NCI-H526 (cell line): ENCODE measurements around the gene OTC.

Source experiments
- DNase-seq, 2 experiments: peaks; one replicate each; lab custom pipeline; 2025; lab: John Stamatoyannopoulos, UW

Gene OTC

GRCh38 chrX:38357747-38358673 is 5.6 kb downstream of the OTC start:
- peak in 1 of 2 experiments; percentile 3 for DNase-seq

DNA sequence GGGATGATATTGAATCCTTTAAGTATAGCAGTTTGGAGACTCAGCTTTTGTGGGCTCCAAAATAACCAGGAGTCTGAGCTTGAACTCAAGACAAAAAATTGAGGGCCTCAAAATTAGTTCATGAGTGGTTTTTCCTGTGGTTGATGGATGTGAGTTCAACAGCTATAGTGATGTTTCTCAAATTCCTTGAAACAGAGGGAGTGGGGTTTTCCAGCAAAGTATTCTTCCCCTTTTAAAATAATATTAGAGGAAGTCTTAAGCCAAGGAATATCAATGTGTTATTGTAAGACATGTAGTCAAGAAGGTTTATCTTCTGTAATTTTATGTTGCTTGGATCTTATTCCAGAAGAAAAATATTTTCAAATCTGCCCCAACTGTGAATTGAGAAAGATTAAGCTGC is 10.6 kb downstream of the OTC start:
- DNase-seq = no peak

- DNase-seq = no peak
Measured at GRCh38 chrX:38365954-38366353, 13.6 kb downstream of the OTC start.

- DNase-seq = no peak
Measured at GRCh38 chrX:38368774-38369173, 16.4 kb downstream of the OTC start.

DNA sequence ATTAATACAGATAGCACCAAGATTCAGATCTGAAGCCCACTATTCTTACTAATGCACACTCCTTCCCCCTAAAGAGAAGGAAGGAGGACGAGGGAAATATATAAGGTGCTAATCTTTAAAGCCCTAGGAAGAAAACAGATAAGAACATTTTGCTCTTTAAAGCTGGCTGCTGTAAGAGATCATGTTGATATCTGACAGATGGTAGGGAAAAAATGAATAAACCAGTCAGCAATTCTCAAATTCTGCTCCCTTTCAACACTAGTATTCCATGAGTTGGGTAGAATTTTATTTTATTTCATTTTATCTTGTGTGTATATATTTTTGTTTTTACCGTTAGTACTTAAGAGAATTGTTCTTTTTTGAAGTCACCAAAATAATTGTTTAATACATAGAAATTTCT is 19.2 kb downstream of the OTC start:
- no peak for DNase-seq

GRCh38 chrX:38374431-38374830 is 22.0 kb downstream of the OTC start:
- no peak for DNase-seq

GRCh38 chrX:38375891-38376290 is 23.5 kb downstream of the OTC start:
- peak; percentile 17 to 56 for DNase-seq

DNA sequence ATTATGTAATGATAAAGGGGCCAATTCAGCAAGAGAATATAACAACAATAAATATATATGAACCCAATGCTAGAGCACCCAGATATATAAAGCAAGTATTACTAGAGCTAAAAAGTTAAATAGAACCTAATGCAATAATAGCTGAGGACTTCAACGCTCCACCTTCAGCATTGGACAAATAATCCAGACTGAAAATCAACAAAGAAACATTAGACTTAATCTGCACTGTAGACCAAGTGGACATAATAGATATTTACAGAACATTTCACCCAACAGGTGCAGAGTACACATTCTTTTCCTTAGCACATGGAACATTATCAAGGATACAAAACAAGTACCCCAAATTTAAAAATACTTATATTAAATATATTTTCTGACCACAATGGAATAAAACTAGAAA is 24.3 kb downstream of the OTC start:
- DNase-seq = no peak

DNA sequence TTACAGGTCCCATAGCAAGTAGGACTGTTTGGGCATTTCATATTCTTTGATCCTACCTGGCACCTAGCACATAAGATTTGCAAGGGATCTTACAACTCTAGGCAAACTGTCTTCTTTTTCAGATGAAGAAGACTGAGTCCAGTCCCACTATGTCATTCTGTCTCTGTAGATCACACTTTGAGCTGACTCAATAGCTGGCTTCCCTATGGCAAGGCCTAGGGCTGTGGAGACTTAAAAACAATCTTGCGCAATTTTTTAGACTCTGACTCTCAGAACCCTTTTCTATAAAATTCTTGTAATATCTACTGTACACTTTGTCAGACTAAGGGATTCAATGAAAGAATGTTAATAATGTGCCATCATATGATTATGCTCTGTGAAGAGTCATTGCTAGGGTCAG is 26.7 kb downstream of the OTC start:
- no peak for DNase-seq

DNA sequence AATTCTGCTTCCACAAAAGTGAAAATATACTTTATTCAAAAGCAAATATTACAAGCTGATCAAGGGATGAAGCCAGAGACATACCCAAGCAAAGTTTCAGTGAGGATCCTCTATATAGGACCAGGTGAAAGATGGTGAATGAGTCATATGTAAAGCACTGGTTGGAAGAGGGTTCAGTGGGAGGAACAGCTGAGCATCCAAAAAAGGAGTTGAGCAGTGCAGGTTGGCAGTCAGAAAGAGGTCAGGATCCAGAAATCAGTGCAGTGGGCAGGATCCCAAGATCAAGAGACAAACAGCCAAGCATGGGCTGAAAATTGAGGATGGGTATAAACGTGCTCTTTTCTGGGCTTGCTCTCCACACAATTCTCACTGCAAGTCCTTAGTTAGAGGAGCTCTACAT is 30.3 kb downstream of the OTC start:
- no peak for DNase-seq

DNA sequence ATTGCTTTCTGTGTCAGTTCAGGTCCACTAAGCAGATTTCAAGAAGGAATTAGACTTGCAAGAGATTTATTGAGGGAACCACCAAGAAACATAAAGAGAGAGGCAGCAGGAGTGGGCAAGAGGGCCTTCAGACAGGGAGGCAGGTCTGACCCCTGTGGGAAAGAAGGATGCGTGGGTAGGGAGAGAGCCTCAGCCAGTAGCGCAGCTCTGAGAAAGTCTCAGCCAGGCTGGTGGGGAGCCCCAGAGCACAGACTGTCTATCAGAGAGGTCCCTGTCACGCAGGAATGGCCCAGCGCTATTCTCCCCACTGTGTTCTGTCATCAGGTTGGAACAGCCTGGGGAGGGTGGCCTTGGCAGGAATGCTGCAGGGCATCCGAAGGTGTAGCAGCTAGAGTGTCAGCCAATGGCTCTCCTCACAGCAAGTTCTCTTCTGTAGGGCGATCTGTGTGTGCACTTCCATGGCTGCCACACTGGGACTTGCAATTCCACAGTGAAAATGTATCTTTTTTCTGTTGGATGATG is 48.0 kb downstream of the OTC start:
- DNase-seq = no peak

- peak; percentile 90 to 95 for DNase-seq
Measured at GRCh38 chrX:38402118-38402517, 49.7 kb downstream of the OTC start.

DNA sequence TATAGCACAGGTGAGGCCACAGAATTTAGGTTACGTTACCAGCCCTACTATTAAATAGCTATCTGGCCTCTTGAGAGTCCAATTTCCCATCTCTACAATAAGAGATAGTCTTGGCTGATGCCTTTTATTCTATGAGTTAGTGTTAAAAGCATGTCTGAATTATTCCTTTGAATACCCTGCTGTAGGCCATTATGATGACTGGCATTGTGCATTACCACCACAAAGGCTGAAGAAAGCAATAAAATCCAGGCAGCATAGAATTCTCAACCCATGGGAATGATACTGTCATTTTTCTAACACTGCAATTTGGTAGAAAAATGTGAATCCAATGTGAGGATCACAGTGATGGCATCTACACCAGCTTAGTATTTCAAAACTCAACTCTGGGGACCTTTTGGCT is 51.4 kb downstream of the OTC start:
- no peak for DNase-seq

GRCh38 chrX:38407126-38407525 is 54.7 kb downstream of the OTC start:
- DNase-seq = no peak

DNA sequence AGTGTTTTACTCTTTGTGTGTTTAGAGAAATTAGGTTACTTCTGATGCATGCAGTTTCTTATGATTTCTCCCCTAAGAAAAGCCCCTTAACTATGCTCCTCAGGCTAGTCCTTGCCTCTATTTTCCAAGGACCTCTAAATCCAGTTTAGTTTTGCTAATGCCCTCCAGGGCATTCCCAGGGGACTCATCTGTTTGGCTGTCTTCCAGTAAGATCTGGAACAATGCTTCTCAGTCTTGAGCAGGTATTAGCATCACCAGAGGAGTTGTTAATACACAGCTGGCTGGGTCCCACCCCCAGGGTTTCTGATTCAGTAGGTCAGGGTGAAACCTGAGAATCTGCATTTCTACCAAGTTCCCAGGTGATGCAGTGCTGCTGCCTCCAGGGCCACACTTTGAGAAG is 56.9 kb downstream of the OTC start:
- DNase-seq = peak; percentile 10 to 20

- DNase-seq = peak in 1 of 2 experiments; percentile 2
Measured at GRCh38 chrX:38426785-38427184, 74.4 kb downstream of the OTC start.

GRCh38 chrX:38431525-38431924 is 79.1 kb downstream of the OTC start:
- no peak for DNase-seq

DNA sequence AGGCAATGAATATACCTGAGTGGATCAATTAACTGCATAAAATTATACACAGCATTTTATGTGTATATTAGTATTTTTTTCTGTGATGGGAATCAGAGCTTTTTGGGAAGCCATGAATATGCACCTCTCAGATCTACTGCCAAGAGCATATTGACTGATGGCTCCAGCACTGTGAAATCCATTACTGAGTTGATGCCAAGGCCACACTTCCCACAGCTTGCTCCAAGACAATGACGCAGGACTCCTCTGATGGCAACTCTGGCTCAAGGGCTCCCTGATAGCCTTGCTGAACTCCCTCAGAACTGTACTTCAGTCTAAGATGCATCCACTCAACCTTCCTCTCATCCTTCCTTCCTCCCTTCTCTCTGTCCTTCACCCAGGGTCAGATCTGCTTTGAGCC is 82.7 kb downstream of the OTC start:
- no peak for DNase-seq

DNA sequence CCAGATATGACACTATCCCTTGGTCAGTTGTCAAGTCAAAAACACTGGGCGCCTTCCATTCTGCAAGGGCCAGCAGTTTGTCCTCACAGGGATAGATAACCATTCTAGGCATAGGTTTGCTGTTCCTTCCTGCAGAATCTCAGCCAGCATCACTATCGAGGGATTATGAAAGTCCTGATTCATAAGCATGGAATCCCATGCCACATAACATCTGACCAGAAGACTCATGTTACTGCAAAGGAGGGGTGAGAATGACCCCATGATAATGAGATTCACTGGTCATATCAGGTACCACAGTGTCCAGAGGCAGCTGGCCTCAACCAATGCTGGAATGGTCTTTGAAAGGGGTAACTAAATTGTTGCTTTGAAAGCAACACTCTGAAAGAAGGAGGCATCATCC is 84.7 kb downstream of the OTC start:
- no peak for DNase-seq

GRCh38 chrX:38438321-38438720 is 85.9 kb downstream of the OTC start:
- no peak for DNase-seq

DNA sequence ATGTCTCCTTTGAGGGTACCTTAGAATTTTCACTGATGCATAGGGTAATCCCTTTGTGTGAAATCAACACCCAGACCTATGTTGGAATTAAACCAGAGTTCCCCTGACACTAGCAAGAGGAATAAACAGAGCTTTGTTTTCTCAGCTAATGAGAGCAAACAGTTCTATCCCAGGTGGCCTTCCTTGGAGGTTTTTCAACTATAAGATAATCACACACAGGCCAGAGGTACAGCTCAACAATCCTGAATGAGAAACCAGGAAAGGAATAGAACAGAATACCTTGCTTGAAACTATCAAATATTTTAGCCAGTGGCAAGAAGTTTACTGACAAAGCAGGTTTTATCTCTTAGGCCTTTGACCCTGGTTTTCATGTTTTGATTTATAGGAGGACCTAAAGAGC is 100.2 kb downstream of the OTC start:
- peak in 1 of 2 experiments; percentile 32 for DNase-seq

- peak in 1 of 2 experiments; percentile 22 for DNase-seq
Measured at GRCh38 chrX:38458071-38458470, 105.7 kb downstream of the OTC start.

DNA sequence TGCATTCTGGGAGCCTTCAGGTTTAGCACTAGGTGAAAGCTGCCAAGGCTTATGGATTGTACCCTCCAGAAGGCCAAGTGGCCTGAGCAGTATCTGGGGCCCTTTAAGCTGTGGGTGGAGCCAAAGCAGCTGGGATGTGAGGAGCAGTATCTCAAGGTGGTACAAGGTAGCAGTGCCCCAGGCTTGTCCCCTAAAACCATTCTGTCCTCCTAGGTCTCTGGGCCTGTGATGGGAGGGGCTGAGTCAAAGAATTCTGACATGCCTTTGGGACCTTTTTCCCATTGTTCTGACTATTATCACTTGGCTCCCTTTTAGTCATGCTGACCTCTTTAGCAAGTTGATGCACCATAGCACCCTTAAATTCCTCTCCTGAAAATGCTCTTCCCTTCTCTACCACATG is 109.9 kb downstream of the OTC start:
- DNase-seq = no peak

GRCh38 chrX:38465686-38466085 is 113.3 kb downstream of the OTC start:
- no peak for DNase-seq
